ENCODE data around the gene RPRD2. TPM values are rescaled to one million over a fixed set of nuclear protein-coding genes. Genes with fewer than 3 reads are reported as not detected.
A peak's percentile ranks its signal among the peaks of the same experiment; 100 is the strongest.

Gene RPRD2
- polyA plus RNA-seq, 1 donor (not counting 4 experiments of a cell fraction or from before 2014, with no cell fraction given): 9.1 TPM

DNA sequence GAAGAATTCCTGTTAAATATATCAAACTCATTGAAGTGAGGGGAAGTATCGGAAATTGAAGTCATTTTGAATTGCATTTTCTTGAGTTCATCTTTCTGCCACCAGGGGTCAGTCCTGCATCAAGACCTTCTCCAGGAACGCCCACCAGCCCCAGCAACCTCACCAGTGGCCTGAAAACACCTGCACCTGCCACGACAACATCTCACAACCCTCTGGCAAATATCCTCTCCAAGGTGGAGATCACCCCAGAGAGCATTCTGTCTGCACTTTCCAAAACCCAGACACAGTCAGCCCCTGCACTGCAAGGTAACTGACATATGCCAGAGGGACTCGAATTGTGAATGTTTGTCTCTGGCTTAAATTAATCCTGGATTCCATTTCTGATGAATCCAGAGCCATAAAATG lies 100.5 kb downstream of the RPRD2 start:
- FAIRE-seq (peak; percentile 46), DNase-seq (ENCODE audit: low read depth, low spot score) (peak; percentile 49)
- no peak overlapping the region for H3K4me2 ChIP-seq (ENCODE audit: control insufficient read depth, extremely low read depth, insufficient read depth, low read depth, low read length)
- no peak overlapping the region for H3K9ac ChIP-seq (ENCODE audit: control insufficient read depth, extremely low read depth, insufficient read depth, low read length)
- no peak overlapping the region for H3K4me3 ChIP-seq (ENCODE audit: control insufficient read depth in 2 of 3, extremely low read depth in 1 of 3, insufficient read depth in 2 of 3, low read depth in 1 of 3, low read length in 3 of 3)
- H3K4me1 ChIP-seq (ENCODE audit: control insufficient read depth, extremely low read depth, insufficient read depth, low read length): peaks cover 2% of the 10 kb centered on the region
- no peak overlapping the region for H3K27ac ChIP-seq (ENCODE audit: control insufficient read depth, insufficient read depth, low read length)
- H3K79me2 ChIP-seq (ENCODE audit: control insufficient read depth, insufficient read depth, low read length): no peaks in the 10 kb centered on the region
- no peaks in the 10 kb centered on the region for H3K27me3 ChIP-seq (ENCODE audit: control insufficient read depth, extremely low read depth, insufficient read depth, low read length)
- no peaks in the 10 kb centered on the region for H3K9me1 ChIP-seq (ENCODE audit: control insufficient read depth, extremely low read depth, insufficient read depth, low read length)
- no peaks in the 10 kb centered on the region for H3K9me3 ChIP-seq (ENCODE audit: control insufficient read depth, low read depth, low read length)
- dilution Hi-C loops (cut with MboI; ENCODE audit: extremely low pct_ligation_motif_present, low sequenced_read_pairs): no loop called here
- H3K36me3 ChIP-seq (ENCODE audit: control insufficient read depth in 2 of 2, extremely low read depth in 1 of 2, insufficient read depth in 2 of 2, low read length in 2 of 2): peaks cover 0 to 4% of the 10 kb centered on the region in 2 experiments
- no peak overlapping the region for H2AFZ ChIP-seq (ENCODE audit: control insufficient read depth, low read length)
- H4K20me1 ChIP-seq (ENCODE audit: control insufficient read depth, extremely low read depth, insufficient read depth, low read length): no peaks in the 10 kb centered on the region
- TF ChIP-seq, protein P1, sequence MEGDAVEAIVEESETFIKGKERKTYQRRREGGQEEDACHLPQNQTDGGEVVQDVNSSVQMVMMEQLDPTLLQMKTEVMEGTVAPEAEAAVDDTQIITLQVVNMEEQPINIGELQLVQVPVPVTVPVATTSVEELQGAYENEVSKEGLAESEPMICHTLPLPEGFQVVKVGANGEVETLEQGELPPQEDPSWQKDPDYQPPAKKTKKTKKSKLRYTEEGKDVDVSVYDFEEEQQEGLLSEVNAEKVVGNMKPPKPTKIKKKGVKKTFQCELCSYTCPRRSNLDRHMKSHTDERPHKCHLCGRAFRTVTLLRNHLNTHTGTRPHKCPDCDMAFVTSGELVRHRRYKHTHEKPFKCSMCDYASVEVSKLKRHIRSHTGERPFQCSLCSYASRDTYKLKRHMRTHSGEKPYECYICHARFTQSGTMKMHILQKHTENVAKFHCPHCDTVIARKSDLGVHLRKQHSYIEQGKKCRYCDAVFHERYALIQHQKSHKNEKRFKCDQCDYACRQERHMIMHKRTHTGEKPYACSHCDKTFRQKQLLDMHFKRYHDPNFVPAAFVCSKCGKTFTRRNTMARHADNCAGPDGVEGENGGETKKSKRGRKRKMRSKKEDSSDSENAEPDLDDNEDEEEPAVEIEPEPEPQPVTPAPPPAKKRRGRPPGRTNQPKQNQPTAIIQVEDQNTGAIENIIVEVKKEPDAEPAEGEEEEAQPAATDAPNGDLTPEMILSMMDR (optimal IDR thresholded peaks at IDR 0.05 in 1 of 3, IDR thresholded peaks at IDR 0.05 in 1 of 3, conservative IDR thresholded peaks at IDR 0.05 in 1 of 3; ENCODE audit: extremely low read depth in 1 of 3, insufficient read depth in 2 of 3, low read length in 3 of 3): peak; percentile 77 to 83 (median 80)
- TF ChIP-seq EZH2 (IDR thresholded peaks at IDR 0.05; ENCODE audit: low read length): no peak

DNA sequence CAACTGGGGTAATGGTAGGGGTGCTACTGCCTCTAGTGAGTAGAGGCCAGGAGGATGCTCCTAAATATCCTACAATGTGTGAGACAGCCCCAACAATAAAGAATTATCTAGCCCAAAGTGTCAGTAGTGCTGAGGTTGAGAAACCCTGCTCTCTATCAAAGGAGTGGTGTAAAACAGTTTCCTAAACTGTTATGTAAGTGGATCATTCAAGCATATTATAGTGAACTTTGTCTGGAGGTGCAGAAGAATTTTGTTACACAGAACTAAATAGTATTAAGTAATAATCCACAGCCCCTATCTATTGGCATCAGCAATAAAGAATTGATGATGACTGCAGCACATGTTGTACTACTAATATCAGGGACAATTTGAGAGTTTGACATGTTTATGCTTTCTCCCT lies 103.0 kb downstream of the RPRD2 start:
- dilution Hi-C loops (cut with MboI; ENCODE audit: extremely low pct_ligation_motif_present, low sequenced_read_pairs): no loop called here
- peaks cover 8 to 11% of the 10 kb centered on the region in 2 experiments for H3K36me3 ChIP-seq (ENCODE audit: control insufficient read depth in 2 of 2, extremely low read depth in 1 of 2, insufficient read depth in 2 of 2, low read length in 2 of 2)
- FAIRE-seq (no peak), DNase-seq (ENCODE audit: low read depth, low spot score) (no peak)
- no peaks in the 10 kb centered on the region for H3K79me2 ChIP-seq (ENCODE audit: control insufficient read depth, insufficient read depth, low read length)
- no peak overlapping the region for H2AFZ ChIP-seq (ENCODE audit: control insufficient read depth, low read length)
- H3K9me1 ChIP-seq (ENCODE audit: control insufficient read depth, extremely low read depth, insufficient read depth, low read length): no peaks in the 10 kb centered on the region
- no peaks in the 10 kb centered on the region for H3K9me3 ChIP-seq (ENCODE audit: control insufficient read depth, low read depth, low read length)
- H3K27me3 ChIP-seq (ENCODE audit: control insufficient read depth, extremely low read depth, insufficient read depth, low read length): no peaks in the 10 kb centered on the region
- H4K20me1 ChIP-seq (ENCODE audit: control insufficient read depth, extremely low read depth, insufficient read depth, low read length): no peaks in the 10 kb centered on the region
- no peak overlapping the region for H3K4me2 ChIP-seq (ENCODE audit: control insufficient read depth, extremely low read depth, insufficient read depth, low read depth, low read length)
- peaks cover 2% of the 10 kb centered on the region for H3K4me1 ChIP-seq (ENCODE audit: control insufficient read depth, extremely low read depth, insufficient read depth, low read length)
- H3K9ac ChIP-seq (ENCODE audit: control insufficient read depth, extremely low read depth, insufficient read depth, low read length): no peak overlapping the region
- H3K27ac ChIP-seq (ENCODE audit: control insufficient read depth, insufficient read depth, low read length): no peak overlapping the region
- no peak overlapping the region for H3K4me3 ChIP-seq (ENCODE audit: control insufficient read depth in 2 of 3, extremely low read depth in 1 of 3, insufficient read depth in 2 of 3, low read depth in 1 of 3, low read length in 3 of 3)
- no peak for TF ChIP-seq EZH2 (IDR thresholded peaks at IDR 0.05; ENCODE audit: low read length)
- TF ChIP-seq, protein P1 (optimal IDR thresholded peaks at IDR 0.05 in 1 of 3, IDR thresholded peaks at IDR 0.05 in 1 of 3, conservative IDR thresholded peaks at IDR 0.05 in 1 of 3; ENCODE audit: extremely low read depth in 1 of 3, insufficient read depth in 2 of 3, low read length in 3 of 3): no peak

Data from keratinocyte (primary cell).